Liver (tissue), 3 donors: Measurements from ENCODE around the gene B3GNT4.

Experiments used
- GABPA ChIP-seq, 2 donors: IDR thresholded peaks in 1 of 2; conservative IDR thresholded peaks in 1 of 2; 2 replicates each; pipeline ENCODE4 v1.6.1; 2016; ENCODE audit warnings: antibody characterized with exemption in 2 of 2, mild to moderate bottlenecking in 1 of 2, moderate library complexity in 1 of 2
- HNF4A ChIP-seq, 2 donors: conservative IDR thresholded peaks; 2 replicates each; pipeline ENCODE4 v1.6.1; 2016; ENCODE audit warnings: antibody characterized with exemption in 2 of 2, mild to moderate bottlenecking in 2 of 2
- HNF4G ChIP-seq: IDR thresholded peaks from 2 replicates; pipeline ENCODE4 v1.6.1; 2016; ENCODE audit warnings: antibody characterized with exemption
- JUND ChIP-seq, 2 donors: IDR thresholded peaks; 2 replicates each; pipeline ENCODE4 v1.6.1; 2016; ENCODE audit warnings: antibody characterized with exemption in 2 of 2
- NR2F2 ChIP-seq: IDR thresholded peaks from 2 replicates; pipeline ENCODE4 v1.6.1; 2016; ENCODE audit warnings: antibody characterized with exemption
- RAD21 ChIP-seq, 2 donors: IDR thresholded peaks; 2 replicates each; pipeline ENCODE4 v1.6.1; 2016; ENCODE audit warnings: antibody characterized with exemption in 2 of 2, mild to moderate bottlenecking in 2 of 2
- SP1 ChIP-seq: IDR thresholded peaks from 2 replicates; pipeline ENCODE4 v1.6.1; 2018; ENCODE audit warnings: antibody characterized with exemption, mild to moderate bottlenecking
- TAF1 ChIP-seq: conservative IDR thresholded peaks from 2 replicates; pipeline ENCODE4 v1.6.1; 2016; ENCODE audit warnings: antibody characterized with exemption, mild to moderate bottlenecking
- TF ChIP-seq, protein P1 (sequence below): fragments of 150-350 bp; IDR thresholded peaks from 2 replicates; pipeline ENCODE4 v1.5.1; 2017; ENCODE audit warnings: improper control_type of control experiment, low read depth, low read length; ENCODE audit not compliant: missing input control
- TF ChIP-seq, protein P2 (sequence below): IDR thresholded peaks from 2 replicates; pipeline ENCODE4 v1.6.1; 2016; ENCODE audit warnings: antibody characterized with exemption
- TF ChIP-seq, protein P3 (sequence below): IDR thresholded peaks from 2 replicates; pipeline ENCODE4 v1.6.1; 2016; ENCODE audit warnings: antibody characterized with exemption
- TF ChIP-seq, protein P4 (sequence below): IDR thresholded peaks from 2 replicates; pipeline ENCODE4 v1.6.1; 2016; ENCODE audit warnings: antibody characterized with exemption, mild to moderate bottlenecking
- donor health status: healthy.
- donor health status: healthy.

DNA sequence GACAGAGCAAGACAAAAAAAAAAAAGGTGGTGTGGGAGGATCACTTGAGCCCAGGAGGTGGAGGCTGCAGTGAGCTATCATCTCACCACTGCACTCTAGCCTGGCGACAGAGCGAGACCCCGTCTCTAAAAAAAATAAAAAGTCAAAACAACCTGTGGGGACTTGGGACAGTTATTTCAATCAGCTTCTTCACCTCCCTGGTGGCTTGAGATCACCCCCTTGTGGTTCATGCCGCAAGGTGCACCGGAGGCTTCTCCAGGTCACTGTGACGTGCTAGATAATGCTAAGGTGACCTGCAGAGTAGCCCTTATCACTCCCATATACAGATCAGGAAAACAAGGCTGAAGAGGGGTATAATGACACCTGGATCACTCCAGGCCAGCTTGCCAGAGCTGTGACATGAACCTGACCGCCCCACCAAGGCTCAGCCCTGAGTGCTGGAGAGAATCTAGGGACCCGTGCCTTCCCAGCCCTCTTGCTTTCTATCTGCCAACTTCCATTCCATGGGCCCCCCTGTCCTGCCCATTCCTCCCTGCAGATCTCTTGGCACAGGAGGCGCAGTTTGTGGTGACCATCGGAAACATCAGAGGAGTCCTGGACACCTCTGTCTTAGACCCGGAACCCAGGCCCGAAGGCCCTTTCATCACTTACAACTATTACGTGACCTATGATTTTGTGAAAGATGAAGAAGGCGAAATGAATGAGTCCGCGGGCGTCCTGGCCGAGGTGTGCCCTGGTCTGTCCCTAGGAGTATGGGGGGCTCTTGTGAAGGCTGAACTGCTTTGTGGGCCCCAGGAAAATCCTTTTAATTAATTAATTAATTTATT is 12.5 kb upstream of the B3GNT4 start:
- TF ChIP-seq, protein P1, sequence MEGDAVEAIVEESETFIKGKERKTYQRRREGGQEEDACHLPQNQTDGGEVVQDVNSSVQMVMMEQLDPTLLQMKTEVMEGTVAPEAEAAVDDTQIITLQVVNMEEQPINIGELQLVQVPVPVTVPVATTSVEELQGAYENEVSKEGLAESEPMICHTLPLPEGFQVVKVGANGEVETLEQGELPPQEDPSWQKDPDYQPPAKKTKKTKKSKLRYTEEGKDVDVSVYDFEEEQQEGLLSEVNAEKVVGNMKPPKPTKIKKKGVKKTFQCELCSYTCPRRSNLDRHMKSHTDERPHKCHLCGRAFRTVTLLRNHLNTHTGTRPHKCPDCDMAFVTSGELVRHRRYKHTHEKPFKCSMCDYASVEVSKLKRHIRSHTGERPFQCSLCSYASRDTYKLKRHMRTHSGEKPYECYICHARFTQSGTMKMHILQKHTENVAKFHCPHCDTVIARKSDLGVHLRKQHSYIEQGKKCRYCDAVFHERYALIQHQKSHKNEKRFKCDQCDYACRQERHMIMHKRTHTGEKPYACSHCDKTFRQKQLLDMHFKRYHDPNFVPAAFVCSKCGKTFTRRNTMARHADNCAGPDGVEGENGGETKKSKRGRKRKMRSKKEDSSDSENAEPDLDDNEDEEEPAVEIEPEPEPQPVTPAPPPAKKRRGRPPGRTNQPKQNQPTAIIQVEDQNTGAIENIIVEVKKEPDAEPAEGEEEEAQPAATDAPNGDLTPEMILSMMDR: peak; percentile 94
- TF ChIP-seq, protein P2, sequence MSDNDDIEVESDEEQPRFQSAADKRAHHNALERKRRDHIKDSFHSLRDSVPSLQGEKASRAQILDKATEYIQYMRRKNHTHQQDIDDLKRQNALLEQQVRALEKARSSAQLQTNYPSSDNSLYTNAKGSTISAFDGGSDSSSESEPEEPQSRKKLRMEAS: no peak
- no peak for TF ChIP-seq TAF1
- TF ChIP-seq HNF4A (conservative IDR thresholded peaks at IDR 0.05): no peak
- TF ChIP-seq SP1: no peak
- TF ChIP-seq, protein P3, sequence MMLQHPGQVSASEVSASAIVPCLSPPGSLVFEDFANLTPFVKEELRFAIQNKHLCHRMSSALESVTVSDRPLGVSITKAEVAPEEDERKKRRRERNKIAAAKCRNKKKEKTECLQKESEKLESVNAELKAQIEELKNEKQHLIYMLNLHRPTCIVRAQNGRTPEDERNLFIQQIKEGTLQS: no peak
- peak; percentile 93 to 95 for TF ChIP-seq RAD21 (IDR thresholded peaks at IDR 0.05)
- no peak for TF ChIP-seq HNF4G
- TF ChIP-seq NR2F2: no peak
- TF ChIP-seq GABPA (IDR thresholded peaks at IDR 0.05 in 1 of 2, conservative IDR thresholded peaks at IDR 0.05 in 1 of 2): no peak
- TF ChIP-seq, protein P4, sequence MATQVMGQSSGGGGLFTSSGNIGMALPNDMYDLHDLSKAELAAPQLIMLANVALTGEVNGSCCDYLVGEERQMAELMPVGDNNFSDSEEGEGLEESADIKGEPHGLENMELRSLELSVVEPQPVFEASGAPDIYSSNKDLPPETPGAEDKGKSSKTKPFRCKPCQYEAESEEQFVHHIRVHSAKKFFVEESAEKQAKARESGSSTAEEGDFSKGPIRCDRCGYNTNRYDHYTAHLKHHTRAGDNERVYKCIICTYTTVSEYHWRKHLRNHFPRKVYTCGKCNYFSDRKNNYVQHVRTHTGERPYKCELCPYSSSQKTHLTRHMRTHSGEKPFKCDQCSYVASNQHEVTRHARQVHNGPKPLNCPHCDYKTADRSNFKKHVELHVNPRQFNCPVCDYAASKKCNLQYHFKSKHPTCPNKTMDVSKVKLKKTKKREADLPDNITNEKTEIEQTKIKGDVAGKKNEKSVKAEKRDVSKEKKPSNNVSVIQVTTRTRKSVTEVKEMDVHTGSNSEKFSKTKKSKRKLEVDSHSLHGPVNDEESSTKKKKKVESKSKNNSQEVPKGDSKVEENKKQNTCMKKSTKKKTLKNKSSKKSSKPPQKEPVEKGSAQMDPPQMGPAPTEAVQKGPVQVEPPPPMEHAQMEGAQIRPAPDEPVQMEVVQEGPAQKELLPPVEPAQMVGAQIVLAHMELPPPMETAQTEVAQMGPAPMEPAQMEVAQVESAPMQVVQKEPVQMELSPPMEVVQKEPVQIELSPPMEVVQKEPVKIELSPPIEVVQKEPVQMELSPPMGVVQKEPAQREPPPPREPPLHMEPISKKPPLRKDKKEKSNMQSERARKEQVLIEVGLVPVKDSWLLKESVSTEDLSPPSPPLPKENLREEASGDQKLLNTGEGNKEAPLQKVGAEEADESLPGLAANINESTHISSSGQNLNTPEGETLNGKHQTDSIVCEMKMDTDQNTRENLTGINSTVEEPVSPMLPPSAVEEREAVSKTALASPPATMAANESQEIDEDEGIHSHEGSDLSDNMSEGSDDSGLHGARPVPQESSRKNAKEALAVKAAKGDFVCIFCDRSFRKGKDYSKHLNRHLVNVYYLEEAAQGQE: no peak
- TF ChIP-seq JUND (IDR thresholded peaks at IDR 0.05): no peak
